OCI-LY3 (cell line): ENCODE measurements around the gene DIPK1B.

ENCODE experiments used
- H2AFZ ChIP-seq: fragments of 200-600, 300-600 bp; shearing (Covaris generic); 2 replicates; pipeline ENCODE4 v1.6.0; 2014; ENCODE audit warnings: antibody characterized with exemption, low read depth, low read length
- H3K27ac ChIP-seq: fragments of 200-600, 300-600 bp; sonication (generic); 2 replicates; pipeline ENCODE4 v1.5.1; 2014; ENCODE audit warnings: mild to moderate bottlenecking, low read length, moderate library complexity, mixed read lengths
- H3K27me3 ChIP-seq: fragments of 200-600, 300-600 bp; sonication (generic); 2 replicates; pipeline ENCODE4 v1.6.1; 2014; ENCODE audit warnings: low read depth, low read length, mixed read lengths
- H3K36me3 ChIP-seq: fragments of 200-600, 300-600 bp; sonication (generic); replicated peaks from 2 replicates; pipeline ENCODE3; 2014; ENCODE audit warnings: low read depth, low read length, mixed read lengths
- H3K4me1 ChIP-seq: fragments of 300-600, 200-600 bp; sonication (generic); 2 replicates; pipeline ENCODE4 v1.6.1; 2014; ENCODE audit warnings: low read length, mixed read lengths
- H3K4me2 ChIP-seq: fragments of 200-600, 300-600 bp; sonication (generic); 2 replicates; pipeline ENCODE4 v1.6.1; 2014; ENCODE audit warnings: low read length, mixed read lengths
- H3K4me3 ChIP-seq: fragments of 300-600, 200-600 bp; sonication (generic); 2 replicates; pipeline ENCODE4 v1.5.1; 2014; ENCODE audit warnings: antibody characterized with exemption, mild to moderate bottlenecking, low read length, moderate library complexity
- H3K79me2 ChIP-seq: fragments of 300-600, 200-600 bp; shearing (Covaris generic); 2 replicates; pipeline ENCODE4 v1.6.1; 2014; ENCODE audit warnings: mild to moderate bottlenecking, low read length, mixed read lengths
- H3K9ac ChIP-seq: fragments of 300-600, 200-600 bp; shearing (Covaris generic); 2 replicates; pipeline ENCODE4 v1.6.0; 2014; ENCODE audit warnings: mild to moderate bottlenecking, low read length, moderate library complexity
- H3K9me3 ChIP-seq: fragments of 200-600, 300-600 bp; shearing (Covaris generic); 2 replicates; pipeline ENCODE4 v1.6.1; 2014; ENCODE audit warnings: low read length, mixed read lengths; ENCODE audit not compliant: insufficient read depth
- H4K20me1 ChIP-seq: fragments of 200-600, 300-600 bp; sonication (generic); 2 replicates; pipeline ENCODE4 v1.6.1; 2016; ENCODE audit warnings: low read length, mixed read lengths; ENCODE audit not compliant: insufficient read depth
- EZH2phosphoT487 ChIP-seq: fragments of 200-600 bp; shearing (Covaris generic); IDR thresholded peaks from 2 replicates; pipeline ENCODE4 v1.6.1; 2018; ENCODE audit warnings: antibody characterized with exemption, mixed run types, low read depth
- TF ChIP-seq, protein P1 (sequence below): fragments of 200-600, 300-600 bp; sonication (generic); IDR thresholded peaks from 2 replicates; pipeline ENCODE4 v1.5.1; 2014; ENCODE audit warnings: antibody characterized with exemption, low read length, low read depth

Gene DIPK1B

DNA sequence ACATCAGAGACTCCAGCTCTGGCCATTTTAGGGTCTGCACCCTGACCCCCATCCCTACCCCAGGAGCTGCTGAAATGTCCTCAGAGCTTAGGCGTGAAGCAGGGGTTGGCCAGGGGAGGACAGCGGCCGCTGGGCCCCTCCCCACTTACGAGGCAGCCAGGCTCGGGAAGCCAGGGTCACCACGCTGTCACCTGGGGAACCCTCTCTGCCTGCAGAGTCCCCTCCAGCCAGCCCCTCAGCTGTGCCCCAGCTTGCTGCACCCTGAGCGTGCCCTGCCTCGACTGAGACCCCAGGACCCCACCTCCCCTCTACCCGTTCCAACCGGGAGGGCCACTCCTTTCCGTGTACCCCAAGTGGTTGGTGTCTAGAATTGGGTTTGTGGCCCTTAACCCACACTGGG, 27.7 kb downstream of the DIPK1B start:
- Histone ChIP-seq H3K9me3 (no peaks in the 10 kb centered on the region), H3K4me2 (no peak overlapping the region), H3K27me3 (peaks cover 19% of the 10 kb centered on the region), H2AFZ (no peak overlapping the region), H3K79me2 (no peaks in the 10 kb centered on the region), H3K9ac (no peak overlapping the region), H3K36me3 (no peaks in the 10 kb centered on the region), H3K27ac (no peak overlapping the region), H3K4me3 (no peak overlapping the region), H3K4me1 (no peaks in the 10 kb centered on the region), H4K20me1 (no peaks in the 10 kb centered on the region)
- no peak for TF ChIP-seq EZH2phosphoT487
- TF ChIP-seq, protein P1, sequence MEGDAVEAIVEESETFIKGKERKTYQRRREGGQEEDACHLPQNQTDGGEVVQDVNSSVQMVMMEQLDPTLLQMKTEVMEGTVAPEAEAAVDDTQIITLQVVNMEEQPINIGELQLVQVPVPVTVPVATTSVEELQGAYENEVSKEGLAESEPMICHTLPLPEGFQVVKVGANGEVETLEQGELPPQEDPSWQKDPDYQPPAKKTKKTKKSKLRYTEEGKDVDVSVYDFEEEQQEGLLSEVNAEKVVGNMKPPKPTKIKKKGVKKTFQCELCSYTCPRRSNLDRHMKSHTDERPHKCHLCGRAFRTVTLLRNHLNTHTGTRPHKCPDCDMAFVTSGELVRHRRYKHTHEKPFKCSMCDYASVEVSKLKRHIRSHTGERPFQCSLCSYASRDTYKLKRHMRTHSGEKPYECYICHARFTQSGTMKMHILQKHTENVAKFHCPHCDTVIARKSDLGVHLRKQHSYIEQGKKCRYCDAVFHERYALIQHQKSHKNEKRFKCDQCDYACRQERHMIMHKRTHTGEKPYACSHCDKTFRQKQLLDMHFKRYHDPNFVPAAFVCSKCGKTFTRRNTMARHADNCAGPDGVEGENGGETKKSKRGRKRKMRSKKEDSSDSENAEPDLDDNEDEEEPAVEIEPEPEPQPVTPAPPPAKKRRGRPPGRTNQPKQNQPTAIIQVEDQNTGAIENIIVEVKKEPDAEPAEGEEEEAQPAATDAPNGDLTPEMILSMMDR = no peak

- H3K27me3 ChIP-seq = peaks cover 19% of the 10 kb centered on the region
- H3K4me2 ChIP-seq = no peak overlapping the region
- no peaks in the 10 kb centered on the region for H3K9me3 ChIP-seq
- H2AFZ ChIP-seq = no peak overlapping the region
- H3K4me1 ChIP-seq = no peaks in the 10 kb centered on the region
- TF ChIP-seq EZH2phosphoT487 = no peak
- TF ChIP-seq, protein P1 = no peak
- no peaks in the 10 kb centered on the region for H3K79me2 ChIP-seq
- H4K20me1 ChIP-seq = no peaks in the 10 kb centered on the region
- H3K4me3 ChIP-seq = no peak overlapping the region
- H3K27ac ChIP-seq = no peak overlapping the region
- no peaks in the 10 kb centered on the region for H3K36me3 ChIP-seq
- no peak overlapping the region for H3K9ac ChIP-seq
These were observed 28.1 kb downstream of the DIPK1B start for GRCh38 chr9:136740491-136740890.

DNA sequence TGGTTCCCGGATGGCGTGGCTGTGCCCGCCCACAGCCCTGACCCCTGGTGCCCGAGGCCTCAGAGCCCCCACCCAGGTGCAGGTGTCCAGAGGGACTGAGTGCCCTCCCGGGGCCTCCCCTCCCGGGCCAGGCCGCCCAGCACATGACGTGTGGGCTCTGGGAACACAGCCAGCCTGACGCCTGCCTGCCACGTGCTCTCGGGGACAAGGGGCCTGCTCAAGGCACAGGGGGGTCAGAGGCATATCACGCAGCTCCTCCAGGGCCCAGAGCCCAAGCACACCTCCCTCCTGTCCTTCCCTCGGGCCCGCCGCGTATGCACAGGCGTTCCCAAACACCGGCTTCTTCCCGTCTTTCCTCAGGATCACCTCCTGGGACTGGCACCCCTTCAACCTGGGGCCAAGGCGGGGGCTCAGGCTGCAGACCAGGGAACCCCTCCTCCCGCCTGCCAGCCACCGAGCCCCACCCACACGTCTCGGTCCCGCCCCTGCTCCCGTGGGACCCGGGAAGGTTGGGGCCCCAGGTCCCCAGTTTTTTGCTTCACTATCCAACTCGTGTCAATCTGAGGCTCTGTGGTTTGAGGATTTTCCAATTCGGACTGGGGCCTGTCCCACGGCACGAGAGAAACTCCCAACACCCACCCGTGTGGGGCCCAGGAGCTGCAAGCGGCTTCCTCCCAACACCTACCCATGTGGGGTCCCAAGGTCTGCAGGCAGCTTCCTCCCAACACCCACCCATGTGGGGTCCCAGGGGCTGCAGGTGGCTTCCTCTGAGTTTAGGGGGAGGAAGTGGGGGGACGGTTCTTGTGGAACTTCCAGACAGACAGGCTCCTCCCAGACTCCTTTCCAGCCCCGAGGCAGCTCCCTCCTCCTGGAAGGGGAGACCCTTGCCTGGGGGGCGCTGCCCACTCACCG, 28.9 kb downstream of the DIPK1B start:
- Histone ChIP-seq H3K4me2 (no peak overlapping the region), H3K4me1 (no peaks in the 10 kb centered on the region)

GRCh38 chr9:136741883-136742571, 29.7 kb downstream of the DIPK1B start:
- Histone ChIP-seq H3K27me3 (peaks cover 19% of the 10 kb centered on the region), H3K4me2 (no peak overlapping the region), H3K4me3 (no peak overlapping the region), H3K27ac (no peak overlapping the region), H4K20me1 (no peaks in the 10 kb centered on the region), H3K36me3 (no peaks in the 10 kb centered on the region), H3K79me2 (no peaks in the 10 kb centered on the region), H3K4me1 (no peaks in the 10 kb centered on the region), H3K9ac (no peak overlapping the region), H3K9me3 (no peaks in the 10 kb centered on the region), H2AFZ (no peak overlapping the region)
- no peak for TF ChIP-seq EZH2phosphoT487
- TF ChIP-seq, protein P1 = no peak

More for the DNA sequence above, 28.9 kb downstream of the DIPK1B start:
- TF ChIP-seq EZH2phosphoT487 = no peak
- TF ChIP-seq, protein P1 = no peak
- Histone ChIP-seq H3K4me3 (no peak overlapping the region), H3K27me3 (peaks cover 19% of the 10 kb centered on the region), H3K36me3 (no peaks in the 10 kb centered on the region), H3K79me2 (no peaks in the 10 kb centered on the region), H3K27ac (no peak overlapping the region), H2AFZ (no peak overlapping the region), H3K9me3 (no peaks in the 10 kb centered on the region), H4K20me1 (no peaks in the 10 kb centered on the region), H3K9ac (no peak overlapping the region)
